Measurements from ENCODE around the gene UHRF2. TPM values are rescaled to one million over a fixed set of nuclear protein-coding genes. Genes with fewer than 3 reads are reported as not detected.

The UHRF2 gene
- polyA plus RNA-seq, 1 of the 3 experiments (the other 2 are of a cell fraction), result 24.1 TPM

- no peak overlapping the region for H3K9ac ChIP-seq
- H3K4me1 ChIP-seq (ENCODE audit: control insufficient read depth in 1 of 2, insufficient read depth in 2 of 2, low read depth in 1 of 2, low read length in 1 of 2), result peaks cover 0 to 4% of the 10 kb centered on the region in 2 experiments; a peak in 1 of 4 replicates
- no peaks in the 10 kb centered on the region; the same call in 1 of the 2 replicates for H3K79me2 ChIP-seq (ENCODE audit: insufficient read depth)
- ChIA-PET POLR2A (no interaction called here), CTCF (no interaction called here)
- H3F3A ChIP-seq (replicated peaks; ENCODE audit: insufficient read depth), result peaks cover 13% of the 10 kb centered on the region
- H3K4me2 ChIP-seq, result no peak overlapping the region
- H2AFZ ChIP-seq (ENCODE audit: low read depth), result no peak overlapping the region
- WGBS (ENCODE audit: low lambda C conversion rate), result 66% methylated on average over 2 of the region's 2 CpGs
- H3K9me2 ChIP-seq, result no peaks in the 10 kb centered on the region
- no peaks in the 10 kb centered on the region for H3K36me3 ChIP-seq (replicated peaks in 1 of 2; ENCODE audit: control insufficient read depth in 1 of 2, insufficient read depth in 2 of 2, low read length in 1 of 2)
- DNase-seq, result no peak
- H3K27ac ChIP-seq (ENCODE audit: low read depth in 2 of 2, low read length in 1 of 2), result no peak overlapping the region
- no peak overlapping the region for H3K4me3 ChIP-seq (ENCODE audit: low read depth in 2 of 2, low read length in 1 of 2)
- TF ChIP-seq TCF12 (IDR thresholded peaks at IDR 0.05) (no peak), MEF2A (IDR thresholded peaks at IDR 0.05; ENCODE audit: borderline replicate concordance, low read depth) (no peak), IRF3 (IDR thresholded peaks at IDR 0.05; ENCODE audit: low read depth, low read length) (no peak), NFIC (IDR thresholded peaks at IDR 0.05; ENCODE audit: borderline replicate concordance) (no peak), GATA2 (CRISPR knock-in tag; IDR thresholded peaks at IDR 0.05) (no peak), MAX (IDR thresholded peaks at IDR 0.05; ENCODE audit: low read depth) (no peak), RAD21 (IDR thresholded peaks at IDR 0.05; ENCODE audit: low read length) (no peak), YY1 (IDR thresholded peaks at IDR 0.05; ENCODE audit: low read depth) (no peak), GABPA (IDR thresholded peaks at IDR 0.05; ENCODE audit: low read depth) (no peak), ELF1 (IDR thresholded peaks at IDR 0.05) (no peak), SIN3A (IDR thresholded peaks at IDR 0.05; ENCODE audit: borderline replicate concordance, low read depth, low read length) (no peak), POLR2AphosphoS5 (IDR thresholded peaks at IDR 0.05; ENCODE audit: low read depth, low read length) (no peak), FOSL2 (IDR thresholded peaks at IDR 0.05; ENCODE audit: borderline replicate concordance, low read depth) (no peak)
- TF ChIP-seq, protein P1, sequence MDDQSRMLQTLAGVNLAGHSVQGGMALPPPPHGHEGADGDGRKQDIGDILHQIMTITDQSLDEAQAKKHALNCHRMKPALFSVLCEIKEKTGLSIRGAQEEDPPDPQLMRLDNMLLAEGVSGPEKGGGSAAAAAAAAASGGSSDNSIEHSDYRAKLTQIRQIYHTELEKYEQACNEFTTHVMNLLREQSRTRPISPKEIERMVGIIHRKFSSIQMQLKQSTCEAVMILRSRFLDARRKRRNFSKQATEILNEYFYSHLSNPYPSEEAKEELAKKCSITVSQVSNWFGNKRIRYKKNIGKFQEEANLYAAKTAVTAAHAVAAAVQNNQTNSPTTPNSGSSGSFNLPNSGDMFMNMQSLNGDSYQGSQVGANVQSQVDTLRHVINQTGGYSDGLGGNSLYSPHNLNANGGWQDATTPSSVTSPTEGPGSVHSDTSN (IDR thresholded peaks at IDR 0.05), result no peak
- TF ChIP-seq, protein P2, sequence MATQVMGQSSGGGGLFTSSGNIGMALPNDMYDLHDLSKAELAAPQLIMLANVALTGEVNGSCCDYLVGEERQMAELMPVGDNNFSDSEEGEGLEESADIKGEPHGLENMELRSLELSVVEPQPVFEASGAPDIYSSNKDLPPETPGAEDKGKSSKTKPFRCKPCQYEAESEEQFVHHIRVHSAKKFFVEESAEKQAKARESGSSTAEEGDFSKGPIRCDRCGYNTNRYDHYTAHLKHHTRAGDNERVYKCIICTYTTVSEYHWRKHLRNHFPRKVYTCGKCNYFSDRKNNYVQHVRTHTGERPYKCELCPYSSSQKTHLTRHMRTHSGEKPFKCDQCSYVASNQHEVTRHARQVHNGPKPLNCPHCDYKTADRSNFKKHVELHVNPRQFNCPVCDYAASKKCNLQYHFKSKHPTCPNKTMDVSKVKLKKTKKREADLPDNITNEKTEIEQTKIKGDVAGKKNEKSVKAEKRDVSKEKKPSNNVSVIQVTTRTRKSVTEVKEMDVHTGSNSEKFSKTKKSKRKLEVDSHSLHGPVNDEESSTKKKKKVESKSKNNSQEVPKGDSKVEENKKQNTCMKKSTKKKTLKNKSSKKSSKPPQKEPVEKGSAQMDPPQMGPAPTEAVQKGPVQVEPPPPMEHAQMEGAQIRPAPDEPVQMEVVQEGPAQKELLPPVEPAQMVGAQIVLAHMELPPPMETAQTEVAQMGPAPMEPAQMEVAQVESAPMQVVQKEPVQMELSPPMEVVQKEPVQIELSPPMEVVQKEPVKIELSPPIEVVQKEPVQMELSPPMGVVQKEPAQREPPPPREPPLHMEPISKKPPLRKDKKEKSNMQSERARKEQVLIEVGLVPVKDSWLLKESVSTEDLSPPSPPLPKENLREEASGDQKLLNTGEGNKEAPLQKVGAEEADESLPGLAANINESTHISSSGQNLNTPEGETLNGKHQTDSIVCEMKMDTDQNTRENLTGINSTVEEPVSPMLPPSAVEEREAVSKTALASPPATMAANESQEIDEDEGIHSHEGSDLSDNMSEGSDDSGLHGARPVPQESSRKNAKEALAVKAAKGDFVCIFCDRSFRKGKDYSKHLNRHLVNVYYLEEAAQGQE (IDR thresholded peaks at IDR 0.05; ENCODE audit: low read depth, low read length), result no peak
- TF ChIP-seq, protein P3, sequence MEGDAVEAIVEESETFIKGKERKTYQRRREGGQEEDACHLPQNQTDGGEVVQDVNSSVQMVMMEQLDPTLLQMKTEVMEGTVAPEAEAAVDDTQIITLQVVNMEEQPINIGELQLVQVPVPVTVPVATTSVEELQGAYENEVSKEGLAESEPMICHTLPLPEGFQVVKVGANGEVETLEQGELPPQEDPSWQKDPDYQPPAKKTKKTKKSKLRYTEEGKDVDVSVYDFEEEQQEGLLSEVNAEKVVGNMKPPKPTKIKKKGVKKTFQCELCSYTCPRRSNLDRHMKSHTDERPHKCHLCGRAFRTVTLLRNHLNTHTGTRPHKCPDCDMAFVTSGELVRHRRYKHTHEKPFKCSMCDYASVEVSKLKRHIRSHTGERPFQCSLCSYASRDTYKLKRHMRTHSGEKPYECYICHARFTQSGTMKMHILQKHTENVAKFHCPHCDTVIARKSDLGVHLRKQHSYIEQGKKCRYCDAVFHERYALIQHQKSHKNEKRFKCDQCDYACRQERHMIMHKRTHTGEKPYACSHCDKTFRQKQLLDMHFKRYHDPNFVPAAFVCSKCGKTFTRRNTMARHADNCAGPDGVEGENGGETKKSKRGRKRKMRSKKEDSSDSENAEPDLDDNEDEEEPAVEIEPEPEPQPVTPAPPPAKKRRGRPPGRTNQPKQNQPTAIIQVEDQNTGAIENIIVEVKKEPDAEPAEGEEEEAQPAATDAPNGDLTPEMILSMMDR (IDR thresholded peaks at IDR 0.05), result no peak
- H4K20me1 ChIP-seq (ENCODE audit: insufficient read depth), result no peaks in the 10 kb centered on the region
- no peaks in the 10 kb centered on the region for H3K27me3 ChIP-seq (ENCODE audit: insufficient read depth)
- H3K9me3 ChIP-seq, result no peaks in the 10 kb centered on the region
Measured at GRCh38 chr9:6407778-6408177, 5.2 kb upstream of the UHRF2 start.

All from SK-N-SH (cell line).